HG03103 (cell line): ENCODE measurements around the gene RIC1.
A peak's percentile ranks its signal among the peaks of the same experiment; 100 is the strongest.
"Not testable (repeated sequence)": the region's sequence is repeated elsewhere in the genome, so short reads cannot be mapped to it uniquely, and the experiment has no call there.

Experiments
- ATAC-seq: cut with Tn5 transposase; IDR thresholded peaks from one replicate; pipeline ENCODE4 v1.9.1; 2021; ENCODE audit warnings: low read depth; ENCODE audit not compliant: unreplicated experiment

RIC1 gene, protein sequence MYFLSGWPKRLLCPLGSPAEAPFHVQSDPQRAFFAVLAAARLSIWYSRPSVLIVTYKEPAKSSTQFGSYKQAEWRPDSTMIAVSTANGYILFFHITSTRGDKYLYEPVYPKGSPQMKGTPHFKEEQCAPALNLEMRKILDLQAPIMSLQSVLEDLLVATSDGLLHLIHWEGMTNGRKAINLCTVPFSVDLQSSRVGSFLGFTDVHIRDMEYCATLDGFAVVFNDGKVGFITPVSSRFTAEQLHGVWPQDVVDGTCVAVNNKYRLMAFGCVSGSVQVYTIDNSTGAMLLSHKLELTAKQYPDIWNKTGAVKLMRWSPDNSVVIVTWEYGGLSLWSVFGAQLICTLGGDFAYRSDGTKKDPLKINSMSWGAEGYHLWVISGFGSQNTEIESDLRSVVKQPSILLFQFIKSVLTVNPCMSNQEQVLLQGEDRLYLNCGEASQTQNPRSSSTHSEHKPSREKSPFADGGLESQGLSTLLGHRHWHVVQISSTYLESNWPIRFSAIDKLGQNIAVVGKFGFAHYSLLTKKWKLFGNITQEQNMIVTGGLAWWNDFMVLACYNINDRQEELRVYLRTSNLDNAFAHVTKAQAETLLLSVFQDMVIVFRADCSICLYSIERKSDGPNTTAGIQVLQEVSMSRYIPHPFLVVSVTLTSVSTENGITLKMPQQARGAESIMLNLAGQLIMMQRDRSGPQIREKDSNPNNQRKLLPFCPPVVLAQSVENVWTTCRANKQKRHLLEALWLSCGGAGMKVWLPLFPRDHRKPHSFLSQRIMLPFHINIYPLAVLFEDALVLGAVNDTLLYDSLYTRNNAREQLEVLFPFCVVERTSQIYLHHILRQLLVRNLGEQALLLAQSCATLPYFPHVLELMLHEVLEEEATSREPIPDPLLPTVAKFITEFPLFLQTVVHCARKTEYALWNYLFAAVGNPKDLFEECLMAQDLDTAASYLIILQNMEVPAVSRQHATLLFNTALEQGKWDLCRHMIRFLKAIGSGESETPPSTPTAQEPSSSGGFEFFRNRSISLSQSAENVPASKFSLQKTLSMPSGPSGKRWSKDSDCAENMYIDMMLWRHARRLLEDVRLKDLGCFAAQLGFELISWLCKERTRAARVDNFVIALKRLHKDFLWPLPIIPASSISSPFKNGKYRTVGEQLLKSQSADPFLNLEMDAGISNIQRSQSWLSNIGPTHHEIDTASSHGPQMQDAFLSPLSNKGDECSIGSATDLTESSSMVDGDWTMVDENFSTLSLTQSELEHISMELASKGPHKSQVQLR (N-terminal part only)

DNA sequence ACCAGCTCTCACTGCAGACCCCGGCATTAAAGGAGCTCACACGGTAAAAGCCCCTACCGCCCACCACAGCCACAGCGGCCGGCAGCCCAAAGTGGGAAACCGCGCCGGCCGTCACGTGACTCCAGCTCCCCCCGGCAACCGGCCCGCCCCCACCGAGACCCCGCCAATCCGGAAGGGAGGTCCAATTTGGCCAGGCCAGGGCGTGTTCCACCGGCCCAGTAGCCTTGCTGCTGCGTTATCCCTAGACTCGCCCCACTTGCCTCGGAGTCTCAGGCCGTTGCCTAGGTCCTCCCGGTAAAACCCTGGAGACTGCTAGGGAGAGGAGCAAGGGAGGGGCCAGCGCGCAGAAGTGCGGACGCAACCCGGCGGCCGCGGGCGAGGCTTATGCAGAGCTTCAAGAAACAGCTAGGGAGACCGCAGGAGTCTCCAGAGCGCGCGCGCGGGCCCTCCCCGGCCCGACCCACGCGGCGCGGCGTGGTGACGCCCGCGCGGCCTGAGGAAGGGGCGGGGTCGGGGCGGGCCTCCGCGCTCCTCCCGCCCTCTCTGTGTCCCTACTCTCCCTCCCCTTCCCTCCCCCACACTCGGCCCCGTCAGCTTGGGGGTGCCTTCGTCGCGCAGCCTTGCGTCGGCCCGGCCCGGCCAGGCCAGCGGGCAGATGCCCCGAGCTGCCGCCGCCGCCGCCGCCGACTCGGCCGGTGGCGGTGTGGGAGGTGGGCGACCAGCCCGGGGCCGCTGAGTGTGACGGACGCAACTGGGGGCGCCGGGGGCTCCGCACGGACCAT is at the start of gene RIC1:
Gene RIC1, plus strand, starts transcription at position 578 of the 782 bp plus-strand sequence. Its CDS starts 203 bp downstream, at position 781.
- ATAC-seq: peak; percentile 52

DNA sequence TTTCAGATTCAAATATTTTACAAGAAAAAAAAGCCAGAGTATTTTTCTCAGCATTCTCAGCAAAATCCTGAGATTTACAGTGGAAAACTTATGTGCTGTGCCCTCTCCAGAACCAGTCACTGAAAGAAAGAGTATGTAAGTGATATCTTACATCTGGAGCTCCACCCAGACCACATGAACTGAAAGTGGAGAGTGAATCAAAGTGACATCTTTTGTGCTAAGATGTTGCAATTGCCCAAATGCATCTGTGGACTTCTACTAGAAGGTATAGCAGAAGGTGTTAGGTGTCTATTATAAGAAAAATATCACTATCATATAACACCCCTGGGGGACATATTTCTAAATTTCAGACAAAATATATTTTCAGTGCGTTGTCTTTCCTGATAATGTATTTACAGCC is 49.0 kb upstream of the RIC1 start:
- ATAC-seq: no peak

- ATAC-seq: no peak
These were observed 48.3 kb upstream of the RIC1 start for GRCh38 chr9:5580650-5581049.

DNA sequence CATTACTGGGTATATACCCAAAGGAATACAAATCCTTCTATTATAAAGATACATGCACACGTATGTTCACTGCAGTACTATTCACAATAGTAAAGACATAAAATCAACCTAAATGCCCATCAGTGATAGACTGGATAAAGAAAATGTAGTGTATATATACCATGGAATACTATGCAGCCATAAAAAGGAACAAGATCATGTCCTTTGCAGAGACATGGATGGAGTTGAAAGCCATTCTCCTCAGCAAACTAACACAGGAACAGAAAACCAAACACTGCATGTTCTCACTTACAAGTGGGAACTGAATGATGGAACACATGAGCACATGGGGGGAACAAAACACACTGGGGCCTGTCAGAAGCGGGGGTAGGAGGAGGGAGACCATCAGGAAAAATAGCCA is 47.2 kb upstream of the RIC1 start:
- not testable (repeated sequence) for ATAC-seq

DNA sequence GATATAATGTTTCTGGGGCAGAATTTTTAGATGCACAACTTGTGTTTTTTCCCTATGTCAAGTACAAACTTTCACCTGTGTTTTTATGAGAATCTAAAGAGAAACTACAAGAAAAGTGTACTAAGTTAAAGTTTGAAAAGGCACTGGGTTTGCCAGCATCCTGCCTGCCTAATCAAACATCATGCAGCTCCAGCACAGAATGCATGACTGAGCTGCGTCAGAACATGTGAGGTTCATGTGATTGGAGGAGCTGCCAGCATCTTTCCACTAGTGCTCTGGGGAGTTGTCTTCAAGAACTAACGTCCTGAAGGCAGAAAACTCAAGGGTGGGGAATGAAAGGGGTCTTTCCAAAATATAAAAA is 46.1 kb upstream of the RIC1 start:
- ATAC-seq: peak; percentile 62

DNA sequence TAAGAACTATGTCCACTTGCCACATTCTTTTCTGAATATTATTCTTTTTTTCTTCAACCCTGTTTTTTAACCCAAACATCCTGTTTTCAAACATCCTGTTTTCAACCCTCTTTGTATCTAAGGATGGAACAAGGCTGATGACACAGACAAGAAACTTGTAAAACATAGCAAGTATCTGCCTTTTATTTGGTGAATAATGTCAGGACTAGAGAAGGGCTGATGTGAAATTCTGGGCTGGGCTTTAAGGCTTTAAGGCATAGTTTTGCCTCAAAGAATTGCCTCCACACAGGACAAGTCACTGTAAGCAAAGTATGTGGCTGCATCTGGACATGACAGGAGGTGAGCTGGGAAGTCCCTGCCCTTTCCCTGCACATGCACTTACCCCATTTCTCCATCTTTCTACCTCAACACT is 42.5 kb upstream of the RIC1 start:
- ATAC-seq: no peak

DNA sequence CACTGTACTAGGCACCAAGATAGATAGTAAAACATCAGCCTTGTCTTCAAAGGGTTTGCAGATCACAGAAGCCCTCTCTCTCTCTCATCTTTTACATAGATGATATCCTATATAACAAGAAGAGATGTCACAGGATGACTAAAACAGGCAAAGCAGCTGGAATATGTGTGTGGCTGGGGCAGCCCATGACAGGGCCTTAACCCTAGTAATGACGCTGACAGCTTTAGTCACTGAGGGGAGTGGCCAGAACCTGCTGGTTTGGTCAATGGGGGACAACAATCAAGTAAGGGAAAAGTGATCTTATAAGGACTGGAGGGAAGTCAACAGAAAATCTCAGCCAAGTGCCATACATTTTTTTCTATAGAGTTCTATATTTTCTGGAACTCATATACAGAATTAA is 41.9 kb upstream of the RIC1 start:
- no peak for ATAC-seq

- ATAC-seq: no peak
These were observed 36.7 kb upstream of the RIC1 start for GRCh38 chr9:5592231-5592630.

DNA sequence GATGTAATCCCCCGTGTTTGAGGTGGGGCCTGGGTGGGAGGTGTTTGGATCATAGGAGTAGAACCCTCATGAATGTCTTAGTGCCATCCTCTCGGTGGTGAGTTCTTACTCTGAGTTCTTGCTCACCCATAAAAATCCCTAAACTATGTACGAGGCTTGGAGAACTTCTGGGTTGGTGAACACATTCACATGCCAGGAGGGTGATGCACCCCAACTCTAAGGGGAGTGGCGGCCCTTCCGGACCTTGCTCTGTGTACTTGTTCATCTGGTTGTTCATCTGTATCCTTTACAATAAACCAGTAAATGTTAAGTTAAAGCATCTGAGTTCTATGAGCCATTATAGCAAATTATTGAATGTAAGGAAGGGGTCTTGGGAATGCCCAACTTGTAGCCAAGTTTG is 36.0 kb upstream of the RIC1 start:
- no peak for ATAC-seq

GRCh38 chr9:5593904-5594303 is 35.0 kb upstream of the RIC1 start:
- peak; percentile 60 for ATAC-seq

DNA sequence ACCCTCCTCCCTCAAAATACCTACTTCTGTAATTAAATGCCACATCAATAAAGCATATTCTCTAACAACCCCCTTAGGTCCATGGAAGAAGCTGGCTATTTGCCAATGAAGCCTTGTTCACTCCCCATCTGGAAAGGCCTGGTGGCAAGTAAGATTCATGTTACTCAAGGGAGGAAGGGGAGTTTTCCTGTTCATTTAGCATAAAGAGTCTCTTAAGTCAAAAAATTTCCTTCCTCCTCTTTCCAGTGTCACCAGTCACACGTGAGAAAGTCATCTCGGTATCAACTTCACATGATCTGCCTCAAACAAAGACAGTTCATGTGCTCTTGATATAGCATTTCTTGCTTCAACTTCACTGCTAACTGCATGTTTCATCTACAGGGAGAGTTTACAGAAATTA is 32.7 kb upstream of the RIC1 start:
- ATAC-seq: no peak

DNA sequence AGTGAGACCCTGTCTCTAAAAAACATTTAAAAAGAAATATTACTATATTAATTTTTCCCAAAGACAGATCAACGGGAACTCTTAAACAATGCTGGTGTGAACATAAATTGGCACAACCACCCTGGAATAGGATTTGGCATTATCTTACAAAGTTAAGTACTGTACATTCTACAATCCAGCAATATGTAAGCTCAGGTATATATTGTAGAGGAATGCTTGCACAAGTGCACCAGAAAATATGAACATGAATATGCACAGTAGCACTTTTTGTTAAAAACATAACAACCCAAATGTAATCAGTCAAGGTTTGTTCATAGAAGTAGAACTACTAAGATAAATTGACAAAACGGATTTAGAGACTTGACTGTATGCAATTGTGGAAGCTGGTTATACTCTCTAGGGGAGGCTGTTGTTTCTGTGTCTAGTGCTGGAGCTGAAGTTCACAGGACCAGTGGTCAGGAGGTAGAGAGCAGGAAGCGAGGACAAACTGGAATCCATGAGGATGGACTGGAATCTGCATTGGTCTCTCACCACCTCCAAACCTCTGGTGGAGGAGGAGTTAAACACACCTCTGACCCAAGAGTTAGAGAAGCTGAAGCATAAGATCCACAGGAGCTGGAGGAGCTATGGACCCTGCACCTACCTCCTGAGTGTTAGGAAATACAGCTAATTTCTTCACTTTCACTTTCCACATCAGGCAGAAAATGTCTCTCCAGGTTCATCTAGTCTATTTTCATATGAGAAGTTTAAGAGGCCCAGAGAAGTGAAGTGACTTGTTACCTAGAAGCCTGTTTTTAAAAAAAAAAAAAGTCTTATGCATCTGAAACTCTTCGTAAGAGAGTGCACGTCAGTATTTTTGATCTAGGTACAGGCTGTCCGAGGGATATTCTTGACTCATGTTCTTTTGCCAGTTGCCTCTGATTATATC is 20.3 kb upstream of the RIC1 start:
- ATAC-seq: peak; percentile 54

DNA sequence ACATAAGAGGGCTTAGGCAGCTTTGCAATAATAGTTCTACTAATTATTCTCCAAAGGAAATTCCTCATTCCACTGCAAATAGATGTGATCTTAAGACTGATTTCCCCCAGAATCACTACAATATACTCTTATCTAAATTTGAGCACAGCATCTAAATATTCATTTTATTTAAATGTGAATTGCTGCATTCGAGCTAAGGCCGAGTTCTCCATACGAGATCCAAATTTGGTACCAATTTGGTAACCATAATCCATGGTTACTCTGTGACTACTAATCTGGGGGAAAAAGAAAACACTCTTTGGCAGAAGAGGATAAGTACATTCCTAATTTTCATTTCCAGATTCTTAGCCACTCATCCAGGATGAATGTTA is 19.7 kb upstream of the RIC1 start:
- ATAC-seq: no peak

GRCh38 chr9:5610491-5610890 is 18.4 kb upstream of the RIC1 start:
- no peak for ATAC-seq

GRCh38 chr9:5611321-5612184 is 17.4 kb upstream of the RIC1 start:
- no peak for ATAC-seq

GRCh38 chr9:5612185-5612530 is 16.7 kb upstream of the RIC1 start:
- ATAC-seq: no peak

DNA sequence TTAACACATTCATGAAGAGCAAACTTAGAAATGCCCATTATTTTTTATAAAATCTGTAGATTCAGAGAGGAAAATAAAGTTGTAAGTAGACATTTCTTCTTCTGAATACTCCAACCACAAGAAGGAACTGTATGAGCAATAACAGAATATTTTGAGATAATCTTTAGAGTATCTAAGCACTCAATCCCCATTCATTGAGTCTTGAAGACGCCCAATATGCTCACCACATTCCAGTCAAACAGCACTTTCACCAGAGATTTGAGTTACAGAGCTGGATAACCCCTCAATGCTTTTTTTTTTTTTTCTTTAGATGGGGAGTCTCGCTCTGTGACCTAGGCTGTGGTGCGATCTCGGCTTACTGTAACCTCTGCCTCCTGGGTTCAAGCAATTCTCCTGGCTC is 14.7 kb upstream of the RIC1 start:
- no peak for ATAC-seq

GRCh38 chr9:5614985-5615384 is 13.9 kb upstream of the RIC1 start:
- ATAC-seq: no peak
